Karpas-422 (cell line): ENCODE results near the gene ARL15. TPM values are rescaled to one million over a fixed set of nuclear protein-coding genes. Genes with fewer than 3 reads are reported as not detected.

ENCODE experiments used
- DNase-seq: peaks from one replicate; pipeline ENCODE4 v3.0.0-alpha.2; 2015
- H2AFZ ChIP-seq: fragments of 200-600 bp; sonication (generic); 2 replicates; pipeline ENCODE4 v1.6.1; 2014; ENCODE audit warnings: antibody characterized with exemption, low read length, mixed read lengths
- H3K27ac ChIP-seq: fragments of 200-600 bp; sonication (generic); 2 replicates; pipeline ENCODE4 v1.5.1; 2014; ENCODE audit warnings: mild to moderate bottlenecking, low read length, moderate library complexity
- H3K27me3 ChIP-seq: fragments of 200-600 bp; sonication (generic); 2 replicates; pipeline ENCODE4 v1.6.1; 2014; ENCODE audit warnings: low read length, mixed read lengths
- H3K36me3 ChIP-seq: fragments of 200-600 bp; sonication (generic); 2 replicates; pipeline ENCODE4 v1.6.1; 2014; ENCODE audit warnings: low read length, mixed read lengths; ENCODE audit not compliant: insufficient read depth
- H3K4me1 ChIP-seq: fragments of 200-600 bp; sonication (generic); 2 replicates; pipeline ENCODE4 v1.6.1; 2014; ENCODE audit warnings: mild to moderate bottlenecking, low read length, mixed read lengths
- H3K4me2 ChIP-seq: fragments of 200-600 bp; sonication (generic); 2 replicates; pipeline ENCODE4 v1.6.1; 2014; ENCODE audit warnings: low read length, low read depth, mild to moderate bottlenecking; ENCODE audit not compliant: poor library complexity, severe bottlenecking
- H3K4me3 ChIP-seq: fragments of 200-600 bp; sonication (generic); 2 replicates; pipeline ENCODE4 v1.5.1; 2014; ENCODE audit warnings: mild to moderate bottlenecking, antibody characterized with exemption, low read length, mixed read lengths
- H3K79me2 ChIP-seq: fragments of 200-600 bp; sonication (generic); 2 replicates; pipeline ENCODE4 v1.6.1; 2014; ENCODE audit warnings: mild to moderate bottlenecking, low read length, mixed read lengths
- H3K9ac ChIP-seq: fragments of 200-600 bp; sonication (generic); 2 replicates; pipeline ENCODE4 v1.6.0; 2014; ENCODE audit warnings: low read length
- H3K9me2 ChIP-seq: fragments of 200-600 bp; sonication (generic), shearing (Covaris generic); replicated peaks from 2 replicates; pipeline ENCODE4 v1.6.0; 2014; ENCODE audit warnings: mild to moderate bottlenecking, low read length, moderate library complexity; ENCODE audit not compliant: insufficient read depth
- H3K9me3 ChIP-seq: fragments of 300-700, 200-600 bp; sonication (generic); 2 replicates; pipeline ENCODE4 v1.6.1; 2014; ENCODE audit warnings: low read length, mixed read lengths
- H4K20me1 ChIP-seq: fragments of 200-600 bp; sonication (generic); 2 replicates; pipeline ENCODE4 v1.6.1; 2014; ENCODE audit warnings: mild to moderate bottlenecking, antibody characterized with exemption, low read length, low read depth; ENCODE audit not compliant: insufficient read depth
- total RNA-seq: library from RNA; depleted of rRNA; stranded (reverse); fragments of >200 nt; shearing (Covaris generic); gene quantifications from 2 replicates; pipeline ENCODE4 v1.2.3, GENCODE V29; 2014; ENCODE audit warnings: low replicate concordance

Gene ARL15
- total RNA-seq, 1 experiment from 2014 or later, result 10.7 TPM

GRCh38 chr5:54133917-54134316 is 176.5 kb downstream of the ARL15 start:
- H3K27me3 ChIP-seq, result no peaks in the 10 kb centered on the region
- no peak overlapping the region for H3K4me2 ChIP-seq
- H3K4me1 ChIP-seq, result no peaks in the 10 kb centered on the region
- no peaks in the 10 kb centered on the region for H3K79me2 ChIP-seq
- H3K9me2 ChIP-seq, result no peaks in the 10 kb centered on the region
- H4K20me1 ChIP-seq, result no peaks in the 10 kb centered on the region
- H3K36me3 ChIP-seq, result no peaks in the 10 kb centered on the region
- no peaks in the 10 kb centered on the region for H3K9me3 ChIP-seq
- no peak overlapping the region for H2AFZ ChIP-seq
- no peak for DNase-seq
- H3K4me3 ChIP-seq, result no peak overlapping the region
- H3K27ac ChIP-seq, result no peak overlapping the region
- no peak overlapping the region for H3K9ac ChIP-seq

- no peaks in the 10 kb centered on the region for H3K9me3 ChIP-seq
- no peak overlapping the region for H3K9ac ChIP-seq
- no peak overlapping the region for H3K4me2 ChIP-seq
- no peaks in the 10 kb centered on the region for H3K27me3 ChIP-seq
- DNase-seq, result no peak
- no peak overlapping the region for H3K4me3 ChIP-seq
- no peaks in the 10 kb centered on the region for H3K36me3 ChIP-seq
- no peaks in the 10 kb centered on the region for H3K9me2 ChIP-seq
- no peaks in the 10 kb centered on the region for H3K79me2 ChIP-seq
- H2AFZ ChIP-seq, result no peak overlapping the region
- no peak overlapping the region for H3K27ac ChIP-seq
- H3K4me1 ChIP-seq, result no peaks in the 10 kb centered on the region
- no peaks in the 10 kb centered on the region for H4K20me1 ChIP-seq
Measured at GRCh38 chr5:54120473-54120872, 189.9 kb downstream of the ARL15 start.

DNA sequence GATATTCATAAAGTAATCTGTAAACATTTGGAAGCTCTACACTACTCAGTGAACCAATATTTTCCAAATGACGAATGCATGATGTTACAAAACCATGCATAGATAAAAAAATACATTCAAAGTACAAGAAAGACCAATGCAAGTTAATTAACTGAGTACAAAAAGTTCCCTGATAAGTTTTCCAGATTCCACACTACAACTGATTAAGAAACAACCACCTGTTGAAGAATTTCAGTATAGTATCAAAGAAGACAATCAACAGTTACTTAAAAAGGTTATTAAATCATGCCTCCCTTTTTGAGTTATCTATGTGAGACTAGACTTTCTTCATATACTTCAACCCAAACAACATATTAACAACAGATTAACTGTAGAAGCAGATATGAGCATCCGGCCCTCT is 192.4 kb downstream of the ARL15 start:
- Histone ChIP-seq H3K27me3 (no peaks in the 10 kb centered on the region), H3K4me1 (no peaks in the 10 kb centered on the region), H3K9me3 (no peaks in the 10 kb centered on the region), H3K9me2 (no peaks in the 10 kb centered on the region), H3K9ac (no peak overlapping the region), H3K27ac (no peak overlapping the region), H2AFZ (no peak overlapping the region), H4K20me1 (no peaks in the 10 kb centered on the region), H3K36me3 (no peaks in the 10 kb centered on the region), H3K4me3 (no peak overlapping the region), H3K79me2 (no peaks in the 10 kb centered on the region), H3K4me2 (no peak overlapping the region)
- no peak for DNase-seq

- Histone ChIP-seq H3K27me3 (no peaks in the 10 kb centered on the region), H3K4me1 (no peaks in the 10 kb centered on the region), H3K79me2 (no peaks in the 10 kb centered on the region), H3K4me3 (no peak overlapping the region), H3K36me3 (no peaks in the 10 kb centered on the region), H2AFZ (no peak overlapping the region), H3K27ac (no peak overlapping the region), H3K9me2 (no peaks in the 10 kb centered on the region), H4K20me1 (no peaks in the 10 kb centered on the region), H3K4me2 (no peak overlapping the region), H3K9me3 (no peaks in the 10 kb centered on the region), H3K9ac (no peak overlapping the region)
- DNase-seq, result no peak
Measured at GRCh38 chr5:54115735-54116403, 194.5 kb downstream of the ARL15 start.

- no peak for DNase-seq
- H3K36me3 ChIP-seq, result no peaks in the 10 kb centered on the region
- H3K4me3 ChIP-seq, result no peak overlapping the region
- H3K79me2 ChIP-seq, result no peaks in the 10 kb centered on the region
- H3K27me3 ChIP-seq, result no peaks in the 10 kb centered on the region
- no peak overlapping the region for H3K27ac ChIP-seq
- no peaks in the 10 kb centered on the region for H3K9me3 ChIP-seq
- H3K9me2 ChIP-seq, result no peaks in the 10 kb centered on the region
- H2AFZ ChIP-seq, result no peak overlapping the region
- H3K4me2 ChIP-seq, result no peak overlapping the region
- no peaks in the 10 kb centered on the region for H3K4me1 ChIP-seq
- no peak overlapping the region for H3K9ac ChIP-seq
- H4K20me1 ChIP-seq, result no peaks in the 10 kb centered on the region
Measured at GRCh38 chr5:54113060-54113459, 197.3 kb downstream of the ARL15 start.

- Histone ChIP-seq H3K9me3 (no peaks in the 10 kb centered on the region), H3K27me3 (no peaks in the 10 kb centered on the region), H3K36me3 (no peaks in the 10 kb centered on the region)
Measured at GRCh38 chr5:54109626-54110330, 200.6 kb downstream of the ARL15 start.

DNA sequence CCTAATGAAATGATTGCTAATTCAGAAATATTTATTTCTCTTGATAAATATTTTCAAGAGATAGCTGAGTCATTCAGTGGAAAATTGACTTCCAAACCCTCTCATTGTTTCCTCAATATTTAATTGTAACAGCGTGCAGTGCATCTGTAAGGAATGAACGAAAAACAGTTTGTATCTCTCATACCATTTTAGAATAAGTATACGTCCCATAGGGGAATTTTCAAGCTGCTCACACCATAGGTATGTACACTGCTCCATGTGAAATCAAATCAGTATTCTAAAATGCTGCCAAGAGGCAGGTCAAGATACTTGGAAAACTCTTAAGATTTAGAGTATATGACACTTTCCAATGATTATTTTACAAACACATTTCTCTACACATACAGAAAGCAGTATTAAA is 202.2 kb downstream of the ARL15 start:
- no peak overlapping the region for H3K4me2 ChIP-seq
- H3K4me3 ChIP-seq, result no peak overlapping the region
- H3K36me3 ChIP-seq, result no peaks in the 10 kb centered on the region
- H3K79me2 ChIP-seq, result no peaks in the 10 kb centered on the region
- no peaks in the 10 kb centered on the region for H4K20me1 ChIP-seq
- H2AFZ ChIP-seq, result no peak overlapping the region
- H3K4me1 ChIP-seq, result no peaks in the 10 kb centered on the region
- H3K9ac ChIP-seq, result no peak overlapping the region
- DNase-seq, result no peak
- no peaks in the 10 kb centered on the region for H3K9me2 ChIP-seq
- no peak overlapping the region for H3K27ac ChIP-seq
- H3K9me3 ChIP-seq, result no peaks in the 10 kb centered on the region
- H3K27me3 ChIP-seq, result no peaks in the 10 kb centered on the region

More at GRCh38 chr5:54109626-54110330, 200.6 kb downstream of the ARL15 start:
- no peak overlapping the region for H3K4me2 ChIP-seq
- no peak overlapping the region for H3K4me3 ChIP-seq
- no peak overlapping the region for H2AFZ ChIP-seq
- H3K9me2 ChIP-seq, result no peaks in the 10 kb centered on the region
- H3K9ac ChIP-seq, result no peak overlapping the region
- no peaks in the 10 kb centered on the region for H3K79me2 ChIP-seq
- no peaks in the 10 kb centered on the region for H3K4me1 ChIP-seq
- H4K20me1 ChIP-seq, result no peaks in the 10 kb centered on the region
- no peak overlapping the region for H3K27ac ChIP-seq
- no peak for DNase-seq

- H3K36me3 ChIP-seq, result no peaks in the 10 kb centered on the region
Measured at GRCh38 chr5:54103871-54104270, 206.5 kb downstream of the ARL15 start.

More at GRCh38 chr5:54103871-54104270, 206.5 kb downstream of the ARL15 start:
- Histone ChIP-seq H3K9me3 (no peaks in the 10 kb centered on the region), H3K27ac (no peak overlapping the region), H3K9ac (no peak overlapping the region), H3K4me3 (no peak overlapping the region), H3K9me2 (no peaks in the 10 kb centered on the region), H3K4me2 (no peak overlapping the region), H4K20me1 (no peaks in the 10 kb centered on the region), H2AFZ (no peak overlapping the region), H3K4me1 (no peaks in the 10 kb centered on the region), H3K79me2 (no peaks in the 10 kb centered on the region), H3K27me3 (no peaks in the 10 kb centered on the region)
- DNase-seq, result no peak
